Kidney epithelial cell (primary cell): ENCODE results near the gene CDCP2. TPM values are rescaled to one million over a fixed set of nuclear protein-coding genes. Genes with fewer than 3 reads are reported as not detected.
"Not testable (repeated sequence)": the region's sequence is repeated elsewhere in the genome, so short reads cannot be mapped to it uniquely, and the experiment has no call there.

ENCODE experiments used
- DNase-seq: peaks from one replicate; pipeline ENCODE4 v3.0.0-alpha.2; 2010; ENCODE audit warnings: low read depth
- H3K27me3 ChIP-seq: 2 replicates; pipeline ENCODE4 v1.6.0; 2011; ENCODE audit warnings: low read length; ENCODE audit not compliant: control insufficient read depth, insufficient read depth
- H3K36me3 ChIP-seq: 2 replicates; pipeline ENCODE4 v1.5.1; 2011; ENCODE audit warnings: low read length; ENCODE audit not compliant: control insufficient read depth, insufficient read depth
- H3K4me3 ChIP-seq: 2 replicates; pipeline ENCODE4 v1.5.1; 2011; ENCODE audit warnings: low read depth, mild to moderate bottlenecking, control low read depth, low read length
- total RNA-seq: library from RNA; depleted of rRNA; stranded (reverse); fragments of >200 nt; gene quantifications from 2 replicates; pipeline ENCODE4 v1.2.3, GENCODE V29; 2015
- TF ChIP-seq, protein P1 (sequence below): IDR thresholded peaks from 2 replicates; pipeline ENCODE4 v1.5.1; 2011; ENCODE audit warnings: mild to moderate bottlenecking, moderate library complexity, low read length, control low read depth, inconsistent platforms; ENCODE audit not compliant: insufficient read depth, poor library complexity, severe bottlenecking

Gene CDCP2
- total RNA-seq, 1 donor from 2014 or later: not detected

DNA sequence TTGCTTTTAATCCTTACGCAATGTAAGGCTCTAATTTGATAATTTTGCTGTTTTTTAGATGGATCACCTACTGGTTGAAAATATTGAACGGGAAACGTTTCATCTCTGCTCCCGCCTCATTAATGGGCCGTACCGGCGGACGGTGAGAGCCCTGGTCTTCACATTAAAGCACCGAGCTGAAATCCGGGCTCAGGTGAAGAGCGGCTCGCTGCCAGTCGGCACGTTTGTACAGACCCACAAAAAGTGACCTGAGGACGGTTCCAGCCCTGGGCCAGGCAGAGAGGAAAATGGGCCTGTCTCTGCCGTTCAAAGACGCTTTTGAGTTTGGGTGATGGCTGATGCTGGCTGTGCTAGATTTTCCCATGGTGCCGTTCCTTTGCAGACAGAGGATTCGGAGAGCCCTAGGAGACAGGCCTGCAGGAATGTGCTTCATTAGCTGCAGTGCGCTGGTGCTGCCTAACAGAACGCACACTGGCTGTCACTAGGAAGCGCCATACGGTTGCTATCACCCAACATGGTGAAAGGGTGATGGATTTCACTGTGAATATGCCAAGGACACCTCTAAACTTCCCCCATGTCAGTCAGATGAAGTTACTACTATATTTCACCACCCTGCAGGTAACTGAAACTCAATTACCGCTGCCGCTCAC, 56.4 kb downstream of the CDCP2 start:
- Histone ChIP-seq H3K4me3 (no peak overlapping the region), H3K27me3 (no peaks in the 10 kb centered on the region), H3K36me3 (no peaks in the 10 kb centered on the region)
- no peak for DNase-seq
- TF ChIP-seq, protein P1, sequence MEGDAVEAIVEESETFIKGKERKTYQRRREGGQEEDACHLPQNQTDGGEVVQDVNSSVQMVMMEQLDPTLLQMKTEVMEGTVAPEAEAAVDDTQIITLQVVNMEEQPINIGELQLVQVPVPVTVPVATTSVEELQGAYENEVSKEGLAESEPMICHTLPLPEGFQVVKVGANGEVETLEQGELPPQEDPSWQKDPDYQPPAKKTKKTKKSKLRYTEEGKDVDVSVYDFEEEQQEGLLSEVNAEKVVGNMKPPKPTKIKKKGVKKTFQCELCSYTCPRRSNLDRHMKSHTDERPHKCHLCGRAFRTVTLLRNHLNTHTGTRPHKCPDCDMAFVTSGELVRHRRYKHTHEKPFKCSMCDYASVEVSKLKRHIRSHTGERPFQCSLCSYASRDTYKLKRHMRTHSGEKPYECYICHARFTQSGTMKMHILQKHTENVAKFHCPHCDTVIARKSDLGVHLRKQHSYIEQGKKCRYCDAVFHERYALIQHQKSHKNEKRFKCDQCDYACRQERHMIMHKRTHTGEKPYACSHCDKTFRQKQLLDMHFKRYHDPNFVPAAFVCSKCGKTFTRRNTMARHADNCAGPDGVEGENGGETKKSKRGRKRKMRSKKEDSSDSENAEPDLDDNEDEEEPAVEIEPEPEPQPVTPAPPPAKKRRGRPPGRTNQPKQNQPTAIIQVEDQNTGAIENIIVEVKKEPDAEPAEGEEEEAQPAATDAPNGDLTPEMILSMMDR: no peak

DNA sequence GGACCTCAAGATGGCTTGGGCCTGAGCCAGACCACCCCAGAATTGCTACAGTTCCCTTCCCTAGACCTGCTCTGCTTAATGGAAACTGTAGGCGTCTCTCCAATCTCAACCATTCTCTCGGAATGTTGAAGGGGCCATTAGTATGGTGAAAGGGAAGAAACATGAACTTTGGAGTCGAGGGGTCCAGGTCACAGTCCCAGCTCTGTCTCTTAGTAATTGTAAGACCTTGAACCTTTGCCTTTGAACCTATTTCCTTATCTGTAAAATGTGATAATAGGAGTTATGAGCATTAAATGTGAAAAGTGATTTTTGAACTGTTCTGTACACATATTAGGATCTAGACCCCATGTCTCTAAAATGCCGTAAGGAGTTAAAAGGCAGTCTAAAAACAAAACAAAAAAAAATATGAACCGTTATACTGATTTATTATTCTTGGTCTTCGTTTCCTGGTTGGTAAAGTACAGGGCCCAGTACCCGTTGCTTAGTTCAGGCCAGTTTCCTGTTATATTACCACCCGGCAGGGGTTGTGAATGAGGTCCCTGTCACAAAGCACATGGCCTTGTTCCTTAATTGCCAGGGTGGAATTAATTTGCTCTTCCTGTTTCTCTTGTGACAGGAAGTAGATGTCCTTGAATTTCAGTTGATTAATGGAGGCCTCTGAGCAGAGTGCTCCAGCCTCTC, 57.1 kb downstream of the CDCP2 start:
- DNase-seq: no peak
- TF ChIP-seq, protein P1: no peak
- H3K27me3 ChIP-seq: no peaks in the 10 kb centered on the region
- H3K36me3 ChIP-seq: no peaks in the 10 kb centered on the region
- H3K4me3 ChIP-seq: no peak overlapping the region

DNA sequence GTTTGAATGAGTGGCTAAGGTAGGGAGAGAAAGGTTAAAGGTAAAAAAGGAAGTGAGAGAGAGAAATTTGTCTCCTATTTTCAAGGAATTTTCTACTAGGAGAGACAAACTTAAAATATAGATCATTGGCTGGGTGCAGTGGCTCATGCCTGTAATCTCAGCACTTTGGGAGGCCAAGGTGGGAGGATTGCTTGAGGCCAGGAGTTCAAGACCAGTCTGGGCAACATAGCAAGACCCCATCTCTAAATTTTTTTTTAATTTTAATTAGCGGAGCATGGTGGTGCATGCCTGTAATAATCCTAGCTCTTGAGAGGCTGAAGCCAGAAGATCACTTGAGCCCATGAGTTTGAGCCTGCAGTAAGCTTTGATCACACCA, 58.1 kb downstream of the CDCP2 start:
- not testable (repeated sequence) for H3K4me3 ChIP-seq, H3K36me3 ChIP-seq, DNase-seq, H3K27me3 ChIP-seq

DNA sequence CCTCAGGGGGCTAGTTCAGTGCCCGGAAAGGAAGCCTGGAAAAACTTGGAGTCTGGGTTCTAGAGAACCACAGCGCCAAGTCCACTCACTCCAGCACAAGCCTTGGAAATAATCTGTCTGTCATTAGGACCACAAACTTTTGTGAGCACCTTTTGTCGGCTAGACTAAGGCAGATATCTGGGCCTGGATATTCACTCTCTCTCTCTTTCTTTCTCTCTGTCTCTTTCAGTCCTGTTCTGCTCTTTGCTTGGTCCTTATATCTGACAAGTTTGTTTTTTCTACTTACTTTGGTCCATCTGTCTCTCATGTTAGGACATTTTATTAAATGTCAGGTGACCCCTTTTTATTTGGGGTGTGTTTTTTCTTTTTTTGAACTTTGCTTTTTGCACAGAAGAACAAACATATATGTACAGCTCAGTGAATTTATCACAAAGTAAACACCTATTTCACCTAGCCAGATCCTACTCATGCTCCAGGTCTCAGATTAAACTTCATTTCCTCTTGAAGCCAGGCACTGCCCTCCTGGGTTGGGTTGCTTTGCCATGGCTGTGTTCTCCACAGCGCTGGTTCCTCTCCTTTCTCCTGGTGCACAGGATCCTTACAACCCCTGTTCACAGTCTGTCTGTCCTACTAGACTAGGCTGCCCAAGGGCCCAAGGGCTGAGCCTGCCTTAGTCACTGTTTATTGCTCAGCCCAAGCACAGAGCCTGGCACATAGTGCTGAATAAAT, 58.6 kb downstream of the CDCP2 start:
- TF ChIP-seq, protein P1: no peak
- no peaks in the 10 kb centered on the region for H3K27me3 ChIP-seq
- H3K4me3 ChIP-seq: no peak overlapping the region
- no peak for DNase-seq
- no peaks in the 10 kb centered on the region for H3K36me3 ChIP-seq

DNA sequence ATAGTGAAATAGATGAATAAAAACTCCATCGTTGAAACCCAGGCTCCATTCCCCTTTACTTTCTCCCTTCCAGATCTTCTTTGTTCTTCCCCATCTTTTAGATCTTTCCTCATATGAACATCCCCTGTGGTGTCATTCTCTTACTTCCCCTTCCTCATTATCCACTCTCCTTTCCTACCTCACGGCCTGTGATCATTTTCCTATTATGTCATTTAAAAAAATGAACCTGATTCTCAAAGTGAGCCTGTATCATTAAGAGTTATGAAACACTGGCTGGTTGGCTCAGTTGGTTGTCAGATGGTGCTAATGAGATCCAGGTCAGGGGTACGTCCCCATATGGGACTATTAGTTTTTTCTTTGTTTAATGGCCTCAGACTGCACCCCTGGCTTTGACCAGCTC, 61.1 kb downstream of the CDCP2 start:
- H3K4me3 ChIP-seq: no peak overlapping the region
- DNase-seq: no peak
- TF ChIP-seq, protein P1: no peak
- H3K27me3 ChIP-seq: no peaks in the 10 kb centered on the region
- no peaks in the 10 kb centered on the region for H3K36me3 ChIP-seq

DNA sequence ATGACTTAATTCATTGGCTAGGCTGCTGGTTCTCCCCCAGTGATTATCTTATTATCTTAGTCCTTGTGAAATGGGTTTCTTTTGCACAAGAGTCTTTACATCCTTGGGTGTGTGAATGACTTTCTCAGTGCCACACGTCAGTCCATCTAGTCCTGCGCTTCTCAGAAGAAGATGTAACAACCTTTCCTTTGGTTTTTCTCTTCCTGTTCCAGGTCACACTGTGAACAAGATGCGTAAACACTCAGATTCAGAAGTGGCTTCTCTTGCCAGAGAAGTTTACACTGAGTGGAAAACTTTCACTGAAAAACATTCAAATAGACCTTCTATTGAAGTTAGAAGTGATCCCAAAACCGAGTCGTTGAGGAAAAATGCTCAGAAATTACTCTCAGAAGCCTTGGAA, 64.4 kb downstream of the CDCP2 start:
- H3K27me3 ChIP-seq: no peaks in the 10 kb centered on the region
- no peak overlapping the region for H3K4me3 ChIP-seq
- TF ChIP-seq, protein P1: no peak
- no peak for DNase-seq
- no peaks in the 10 kb centered on the region for H3K36me3 ChIP-seq
